T follicular helper cell (primary cell): ENCODE measurements around the gene PIAS2.
"Not testable (repeated sequence)": the region's sequence is repeated elsewhere in the genome, so short reads cannot be mapped to it uniquely, and the experiment has no call there.

Source experiments
- DNase-seq: peaks from one replicate; pipeline ENCODE4 v3.0.0-alpha.2; 2020; ENCODE audit warnings: low read depth

PIAS2 gene

GRCh38 chr18:46832422-46832821 lies 84.9 kb downstream of the PIAS2 start:
- DNase-seq: not testable (repeated sequence)

- no peak for DNase-seq
Measured at GRCh38 chr18:46831434-46831833, 85.9 kb downstream of the PIAS2 start.

GRCh38 chr18:46830633-46831032 lies 86.7 kb downstream of the PIAS2 start:
- DNase-seq: no peak

- DNase-seq: no peak
Measured at GRCh38 chr18:46829947-46830346, 87.4 kb downstream of the PIAS2 start.

- DNase-seq: no peak
Measured at GRCh38 chr18:46829531-46829930, 87.8 kb downstream of the PIAS2 start.

- no peak for DNase-seq
Measured at GRCh38 chr18:46821856-46822711, 95.2 kb downstream of the PIAS2 start.

GRCh38 chr18:46820863-46821262 lies 96.4 kb downstream of the PIAS2 start:
- DNase-seq: no peak

GRCh38 chr18:46815661-46816060 lies 101.6 kb downstream of the PIAS2 start:
- DNase-seq: no peak

GRCh38 chr18:46814399-46814798 lies 102.9 kb downstream of the PIAS2 start:
- no peak for DNase-seq

- no peak for DNase-seq
Measured at GRCh38 chr18:46812311-46812710, 105.0 kb downstream of the PIAS2 start.

GRCh38 chr18:46810481-46811000 lies 106.8 kb downstream of the PIAS2 start:
- no peak for DNase-seq

- no peak for DNase-seq
Measured at GRCh38 chr18:46809145-46809544, 108.2 kb downstream of the PIAS2 start.

- DNase-seq: not testable (repeated sequence)
Measured at GRCh38 chr18:46795945-46796344, 121.4 kb downstream of the PIAS2 start.

- DNase-seq: no peak
Measured at GRCh38 chr18:46794607-46795006, 122.7 kb downstream of the PIAS2 start.

GRCh38 chr18:46793565-46793964 lies 123.7 kb downstream of the PIAS2 start:
- no peak for DNase-seq

GRCh38 chr18:46789088-46789487 lies 128.2 kb downstream of the PIAS2 start:
- no peak for DNase-seq

- no peak for DNase-seq
Measured at GRCh38 chr18:46787674-46788073, 129.6 kb downstream of the PIAS2 start.

- DNase-seq: no peak
Measured at GRCh38 chr18:46772357-46772756, 144.9 kb downstream of the PIAS2 start.

- DNase-seq: no peak
Measured at GRCh38 chr18:46771141-46771540, 146.2 kb downstream of the PIAS2 start.

- no peak for DNase-seq
Measured at GRCh38 chr18:46770708-46771107, 146.6 kb downstream of the PIAS2 start.

- DNase-seq: no peak
Measured at GRCh38 chr18:46768166-46768921, 149.0 kb downstream of the PIAS2 start.

GRCh38 chr18:46767217-46767616 lies 150.1 kb downstream of the PIAS2 start:
- no peak for DNase-seq

- no peak for DNase-seq
Measured at GRCh38 chr18:46764586-46764985, 152.7 kb downstream of the PIAS2 start.
